Measurements from ENCODE around the gene RRAS.
A peak's percentile ranks its signal among the peaks of the same experiment; 100 is the strongest.

RRAS gene

GRCh38 chr19:49676784-49677230, 36.9 kb upstream of the RRAS start:
- peak; percentile 96 for DNase-seq

- no peak for DNase-seq
Measured at GRCh38 chr19:49676136-49676783, 36.3 kb upstream of the RRAS start.

- DNase-seq, result peak; percentile 71
Measured at GRCh38 chr19:49672131-49672919, 32.4 kb upstream of the RRAS start.

GRCh38 chr19:49669516-49669915, 29.6 kb upstream of the RRAS start:
- DNase-seq, result no peak

- no peak for DNase-seq
Measured at GRCh38 chr19:49667473-49667872, 27.5 kb upstream of the RRAS start.

- no peak for DNase-seq
Measured at GRCh38 chr19:49666120-49666444, 26.1 kb upstream of the RRAS start.

GRCh38 chr19:49665351-49666119, 25.6 kb upstream of the RRAS start, which contains the start of the genes BCL2L12 and IRF3:
TSS of gene BCL2L12 (plus strand) at chr19:49665933. CDS start at chr19:49666693, 760 bp downstream.
TSS of gene IRF3 (minus strand) at chr19:49665857. CDS start at chr19:49664838, 1,019 bp downstream.
- DNase-seq, result peak; percentile 99

GRCh38 chr19:49665036-49665350, 25.1 kb upstream of the RRAS start:
- no peak for DNase-seq

GRCh38 chr19:49664171-49665035, 24.5 kb upstream of the RRAS start:
- DNase-seq, result peak; percentile 95

GRCh38 chr19:49663224-49663623, 23.3 kb upstream of the RRAS start:
- no peak for DNase-seq

- DNase-seq, result no peak
Measured at GRCh38 chr19:49662011-49662410, 22.1 kb upstream of the RRAS start.

GRCh38 chr19:49660338-49660961, 20.5 kb upstream of the RRAS start:
- DNase-seq, result no peak

- no peak for DNase-seq
Measured at GRCh38 chr19:49658566-49659442, 18.9 kb upstream of the RRAS start.

GRCh38 chr19:49658139-49658517, 18.2 kb upstream of the RRAS start:
- no peak for DNase-seq

GRCh38 chr19:49657493-49658138, 17.7 kb upstream of the RRAS start:
- DNase-seq, result no peak

GRCh38 chr19:49656456-49657109, 16.6 kb upstream of the RRAS start:
- no peak for DNase-seq

- no peak for DNase-seq
Measured at GRCh38 chr19:49655570-49656455, 15.9 kb upstream of the RRAS start.

GRCh38 chr19:49654581-49654980, 14.6 kb upstream of the RRAS start:
- DNase-seq, result no peak

- no peak for DNase-seq
Measured at GRCh38 chr19:49653466-49653806, 13.5 kb upstream of the RRAS start.
